NCI-H510A (cell line): ENCODE results near the gene POU2AF1.

ENCODE experiments used
- DNase-seq: peaks from one replicate; lab custom pipeline; 2025; lab: John Stamatoyannopoulos, UW

Gene POU2AF1

DNA sequence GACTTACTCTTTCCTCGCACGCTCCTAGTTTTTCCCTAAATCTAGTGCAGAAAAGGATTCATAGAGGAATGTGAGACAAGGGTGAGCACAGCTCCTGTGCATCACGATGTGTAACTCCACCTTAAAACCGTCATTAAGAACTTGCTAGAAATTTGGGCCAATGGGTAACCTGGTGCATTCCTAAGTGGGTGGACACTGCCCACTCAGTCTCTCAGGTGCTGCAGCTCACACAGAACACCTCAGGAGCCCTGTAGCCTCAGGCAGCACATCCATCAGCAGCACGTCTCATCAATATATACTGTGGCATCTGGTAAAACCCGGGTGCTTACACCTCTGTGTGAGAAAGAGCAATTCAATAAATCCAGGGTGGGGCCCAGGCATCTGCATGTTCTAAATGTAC is 68.4 kb downstream of the POU2AF1 start:
- no peak for DNase-seq

GRCh38 chr11:111310088-111310487 is 69.0 kb downstream of the POU2AF1 start:
- peak; percentile 76 for DNase-seq

GRCh38 chr11:111309215-111309915 is 69.7 kb downstream of the POU2AF1 start:
- DNase-seq: peak; percentile 43

DNA sequence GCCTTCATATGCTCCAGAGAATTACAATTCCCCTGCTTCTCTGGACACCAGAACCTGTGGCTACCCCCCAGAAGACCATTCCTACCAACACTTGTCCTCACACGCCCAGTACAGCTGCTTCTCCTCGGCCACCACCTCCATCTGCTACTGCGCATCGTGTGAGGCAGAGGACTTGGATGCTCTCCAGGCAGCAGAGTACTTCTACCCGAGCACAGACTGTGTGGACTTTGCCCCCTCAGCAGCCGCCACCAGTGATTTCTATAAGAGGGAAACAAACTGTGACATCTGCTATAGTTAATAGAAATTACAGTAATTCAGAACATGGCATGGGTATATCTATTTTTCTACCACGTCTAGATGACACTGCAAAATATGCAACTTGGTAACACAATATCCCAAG is 70.9 kb downstream of the POU2AF1 start:
- peak; percentile 63 for DNase-seq

- peak; percentile 44 for DNase-seq
These were observed 71.5 kb downstream of the POU2AF1 start for GRCh38 chr11:111307472-111308108.

DNA sequence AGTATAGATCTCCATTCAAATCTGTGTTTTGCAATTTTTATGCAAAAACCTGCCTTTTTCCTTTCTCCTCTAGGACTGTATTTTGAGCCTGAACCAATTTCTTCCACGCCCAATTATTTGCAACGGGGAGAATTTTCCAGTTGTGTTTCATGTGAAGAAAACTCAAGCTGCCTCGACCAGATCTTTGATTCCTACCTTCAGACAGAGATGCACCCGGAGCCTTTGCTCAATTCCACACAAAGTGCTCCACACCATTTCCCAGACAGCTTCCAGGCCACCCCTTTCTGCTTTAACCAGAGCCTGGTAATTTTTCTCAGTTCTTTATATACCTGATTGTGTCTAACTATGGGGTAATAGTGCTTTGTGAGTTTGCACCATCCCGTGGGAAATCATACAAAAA is 72.8 kb downstream of the POU2AF1 start:
- no peak for DNase-seq

DNA sequence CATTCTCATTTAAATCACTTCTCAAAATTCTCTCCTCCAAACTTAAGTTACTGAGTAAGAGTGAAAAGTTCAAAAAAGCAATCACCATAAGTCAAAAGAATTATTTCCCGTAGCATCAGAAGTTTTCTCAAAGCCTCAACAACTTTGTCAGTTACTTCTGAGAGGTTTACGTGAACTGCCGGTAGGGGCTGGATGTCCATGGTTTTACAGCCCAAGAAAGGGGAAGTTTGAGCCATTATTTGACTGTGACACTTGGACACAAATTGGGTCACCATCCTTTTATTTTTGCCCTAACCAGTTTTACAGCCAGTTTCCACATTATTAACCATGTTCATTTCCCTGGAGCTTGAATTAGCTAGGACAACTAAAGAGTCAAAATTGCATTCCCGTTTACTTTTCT is 73.2 kb downstream of the POU2AF1 start:
- no peak for DNase-seq

DNA sequence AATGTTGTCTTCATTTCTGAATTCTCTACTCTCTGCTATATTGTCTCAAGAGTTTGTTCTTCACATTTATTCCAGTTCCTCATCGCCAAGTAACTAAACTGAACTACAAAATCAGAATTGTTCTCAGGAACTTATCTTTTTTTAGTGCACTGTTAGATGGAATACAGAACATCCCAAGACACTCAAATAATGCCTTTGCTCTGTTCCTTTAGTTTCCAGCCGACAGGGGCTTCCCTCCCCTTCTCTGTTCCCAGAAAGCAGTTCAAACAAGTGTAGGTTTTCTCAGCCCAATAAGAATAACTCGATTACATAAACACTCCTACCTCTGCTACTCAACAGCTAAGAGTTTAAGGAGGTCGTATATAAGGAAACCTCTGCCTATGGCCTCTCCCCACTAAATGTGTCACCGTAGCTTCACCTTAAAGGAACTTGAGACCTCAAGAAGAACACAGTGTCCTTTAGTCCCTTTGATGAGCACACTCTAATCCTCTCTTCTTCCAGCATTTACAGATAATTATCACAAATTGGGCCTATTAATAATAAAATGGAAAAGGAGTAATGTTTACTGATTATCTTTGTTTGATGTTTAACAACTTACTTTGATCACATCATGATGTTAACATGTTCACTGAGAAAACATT is 73.8 kb downstream of the POU2AF1 start:
- no peak for DNase-seq

DNA sequence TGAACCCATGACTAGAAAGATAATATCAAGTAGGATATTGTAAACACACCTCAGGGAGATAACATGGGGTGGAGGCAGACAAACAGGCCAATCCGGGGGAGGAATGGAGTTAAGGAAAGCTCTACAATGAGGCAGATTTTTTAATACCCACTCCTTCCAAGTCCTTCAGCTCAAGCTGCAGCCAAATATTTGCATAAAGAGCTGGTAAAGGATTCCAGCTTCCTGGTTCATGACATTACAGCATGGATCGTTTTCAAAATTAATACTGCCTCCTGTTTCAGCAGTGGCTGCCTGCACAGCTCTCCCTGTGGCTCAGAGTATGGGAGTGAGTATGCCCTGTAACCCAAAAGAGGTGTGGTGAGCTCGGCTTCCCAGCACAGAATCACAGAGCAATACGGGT is 75.6 kb downstream of the POU2AF1 start:
- peak; percentile 43 for DNase-seq

GRCh38 chr11:111302298-111302697 is 76.8 kb downstream of the POU2AF1 start:
- peak; percentile 28 for DNase-seq
